ENCODE results near the gene NELFA.

GRCh38 chr4:1972414-1972813 lies 36.4 kb downstream of the NELFA start:
- TF ChIP-seq CTCF (IDR thresholded peaks at IDR 0.05) (no peak), POLR2A (IDR thresholded peaks at IDR 0.05) (no peak), EP300 (IDR thresholded peaks at IDR 0.05) (no peak), POLR2AphosphoS5 (IDR thresholded peaks at IDR 0.05) (no peak)
